Vagina (tissue), 2 donors: ENCODE measurements around the gene RAB19. TPM values are rescaled to one million over a fixed set of nuclear protein-coding genes. Genes with fewer than 3 reads are reported as not detected.

ENCODE experiments used
- DNase-seq, 2 donors: peaks; one replicate each; pipeline ENCODE4 v3.0.0-alpha.2; 2017; ENCODE audit errors: extremely low spot score in 2 of 2
- H3K27ac ChIP-seq: fragments of 200-600 bp; sonication (generic); one replicate; pipeline ENCODE4 v1.5.1; 2019
- H3K27me3 ChIP-seq: fragments of 200-600 bp; sonication (generic); one replicate; pipeline ENCODE4 v1.5.1; 2019
- H3K36me3 ChIP-seq, 2 donors: fragments of 200-600 bp; sonication (generic); one replicate each; pipeline ENCODE4 v1.5.1; 2017 to 2019
- H3K4me1 ChIP-seq: fragments of 200-600 bp; sonication (generic); one replicate; pipeline ENCODE4 v1.5.1; 2019
- H3K4me3 ChIP-seq, 2 donors: fragments of 200-600 bp; sonication (generic); 1 replicate in 1 of 2; 2 replicates in 1 of 2; pipeline ENCODE4 v1.5.1; 2016 to 2019
- H3K9me3 ChIP-seq: fragments of 200-600 bp; sonication (generic); one replicate; pipeline ENCODE4 v1.5.1; 2019
- POLR2A ChIP-seq, 2 donors: fragments of 450-650 bp; IDR thresholded peaks; one replicate each; pipeline ENCODE4 v1.6.1; 2017; ENCODE audit warnings: antibody characterized with exemption in 2 of 2, mild to moderate bottlenecking in 2 of 2, moderate library complexity in 2 of 2
- POLR2AphosphoS5 ChIP-seq, 2 donors: sonication (generic); formaldehyde crosslinking; IDR thresholded peaks; one replicate each; pipeline ENCODE4 v1.9.0; 2017; ENCODE audit warnings: antibody characterized with exemption in 2 of 2, mild to moderate bottlenecking in 2 of 2, low read depth in 1 of 2; ENCODE audit not compliant: insufficient read depth in 1 of 2
- intact Hi-C: fragments of 100-400 bp; cut with DNase I; formaldehyde crosslinking; loops from one replicate; pipeline ENCODE4 v1.15.1; 2023
- total RNA-seq: library from RNA; depleted of rRNA; stranded (reverse); fragments of >200 nt; gene quantifications from one replicate; pipeline ENCODE4 v1.2.3, GENCODE V29; 2016
- TF ChIP-seq, protein P1 (sequence below), 3 experiments: fragments of 450-650 bp in 2 of 3; fragments of 200-600 bp in 1 of 3; sonication (generic) in 1 of 3; IDR thresholded peaks; one replicate each; pipeline ENCODE4 v1.5.1; 2017 to 2019; ENCODE audit warnings: antibody characterized with exemption in 3 of 3, mild to moderate bottlenecking in 2 of 3, moderate library complexity in 2 of 3

Gene RAB19
- total RNA-seq, 1 donor from 2014 or later, result not detected

DNA sequence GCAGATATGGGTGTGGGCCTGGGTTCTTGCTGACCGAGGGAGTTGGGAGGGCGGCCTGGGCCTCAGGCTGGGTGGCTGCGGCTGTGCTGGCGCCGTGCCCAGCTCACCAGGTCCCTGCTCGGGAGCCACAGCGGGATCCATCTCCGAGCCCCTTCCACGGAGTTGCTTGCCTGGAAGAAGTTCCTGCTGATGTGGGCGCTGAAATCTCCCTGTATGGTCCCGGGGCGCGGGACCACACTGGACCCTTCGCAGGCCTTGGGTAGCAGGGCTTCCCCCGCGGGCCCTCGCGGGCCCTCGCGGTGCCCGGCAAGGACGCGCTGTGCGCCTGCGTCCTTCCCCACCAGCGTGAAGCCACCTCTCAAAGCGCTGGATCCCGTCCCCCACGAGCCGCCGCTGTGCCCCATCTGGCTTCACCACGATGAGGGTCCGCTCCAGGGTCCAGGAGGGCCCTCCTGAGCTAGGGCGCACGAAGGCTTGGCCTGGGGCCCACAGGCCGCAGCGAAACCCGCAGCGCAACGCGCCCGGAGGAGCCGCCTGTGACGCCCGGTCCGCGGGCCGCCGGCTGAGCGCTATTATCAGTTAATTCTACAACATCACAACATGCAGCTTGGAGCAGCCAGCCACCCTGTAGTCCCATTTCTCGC is 31.5 kb downstream of the RAB19 start:
- no peaks in the 10 kb centered on the region for H3K9me3 ChIP-seq
- no peak for TF ChIP-seq POLR2AphosphoS5 (IDR thresholded peaks at IDR 0.05; ENCODE audit: insufficient read depth in 1 of 2, low read depth in 1 of 2)
- no peak overlapping the region for H3K27ac ChIP-seq
- no peak overlapping the region for H3K4me3 ChIP-seq
- H3K27me3 ChIP-seq, result no peaks in the 10 kb centered on the region
- H3K36me3 ChIP-seq, result no peaks in the 10 kb centered on the region
- no peaks in the 10 kb centered on the region for H3K4me1 ChIP-seq
- intact Hi-C loops, result no loop called here
- DNase-seq, result no peak

DNA sequence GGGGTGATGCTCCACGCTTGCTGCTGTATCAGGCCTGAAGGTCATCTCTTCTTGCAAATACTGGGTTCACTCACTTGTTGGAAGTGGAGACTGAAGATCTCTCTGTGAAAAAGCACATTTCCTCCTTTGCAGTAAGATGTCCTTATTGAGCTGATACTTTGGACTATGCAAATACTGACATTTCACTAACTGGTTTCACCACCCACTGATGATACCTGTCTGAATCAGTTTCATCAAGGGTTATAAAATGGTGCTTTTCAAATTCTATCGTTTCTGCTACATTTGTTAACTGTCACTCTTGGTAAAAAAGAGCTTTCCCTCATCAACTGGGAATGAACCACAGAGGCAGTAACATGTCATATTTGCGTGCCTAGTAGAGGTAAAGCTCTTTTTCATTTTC is 35.5 kb downstream of the RAB19 start:
- DNase-seq, result no peak
- Histone ChIP-seq H3K27me3 (no peaks in the 10 kb centered on the region), H3K4me1 (no peaks in the 10 kb centered on the region), H3K4me3 (no peak overlapping the region), H3K36me3 (no peaks in the 10 kb centered on the region), H3K27ac (no peak overlapping the region), H3K9me3 (no peaks in the 10 kb centered on the region)
- TF ChIP-seq POLR2A (IDR thresholded peaks at IDR 0.05) (no peak), POLR2AphosphoS5 (IDR thresholded peaks at IDR 0.05; ENCODE audit: insufficient read depth in 1 of 2, low read depth in 1 of 2) (no peak)
- TF ChIP-seq, protein P1, sequence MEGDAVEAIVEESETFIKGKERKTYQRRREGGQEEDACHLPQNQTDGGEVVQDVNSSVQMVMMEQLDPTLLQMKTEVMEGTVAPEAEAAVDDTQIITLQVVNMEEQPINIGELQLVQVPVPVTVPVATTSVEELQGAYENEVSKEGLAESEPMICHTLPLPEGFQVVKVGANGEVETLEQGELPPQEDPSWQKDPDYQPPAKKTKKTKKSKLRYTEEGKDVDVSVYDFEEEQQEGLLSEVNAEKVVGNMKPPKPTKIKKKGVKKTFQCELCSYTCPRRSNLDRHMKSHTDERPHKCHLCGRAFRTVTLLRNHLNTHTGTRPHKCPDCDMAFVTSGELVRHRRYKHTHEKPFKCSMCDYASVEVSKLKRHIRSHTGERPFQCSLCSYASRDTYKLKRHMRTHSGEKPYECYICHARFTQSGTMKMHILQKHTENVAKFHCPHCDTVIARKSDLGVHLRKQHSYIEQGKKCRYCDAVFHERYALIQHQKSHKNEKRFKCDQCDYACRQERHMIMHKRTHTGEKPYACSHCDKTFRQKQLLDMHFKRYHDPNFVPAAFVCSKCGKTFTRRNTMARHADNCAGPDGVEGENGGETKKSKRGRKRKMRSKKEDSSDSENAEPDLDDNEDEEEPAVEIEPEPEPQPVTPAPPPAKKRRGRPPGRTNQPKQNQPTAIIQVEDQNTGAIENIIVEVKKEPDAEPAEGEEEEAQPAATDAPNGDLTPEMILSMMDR (IDR thresholded peaks at IDR 0.05), result no peak
- intact Hi-C loops, result no loop called here

DNA sequence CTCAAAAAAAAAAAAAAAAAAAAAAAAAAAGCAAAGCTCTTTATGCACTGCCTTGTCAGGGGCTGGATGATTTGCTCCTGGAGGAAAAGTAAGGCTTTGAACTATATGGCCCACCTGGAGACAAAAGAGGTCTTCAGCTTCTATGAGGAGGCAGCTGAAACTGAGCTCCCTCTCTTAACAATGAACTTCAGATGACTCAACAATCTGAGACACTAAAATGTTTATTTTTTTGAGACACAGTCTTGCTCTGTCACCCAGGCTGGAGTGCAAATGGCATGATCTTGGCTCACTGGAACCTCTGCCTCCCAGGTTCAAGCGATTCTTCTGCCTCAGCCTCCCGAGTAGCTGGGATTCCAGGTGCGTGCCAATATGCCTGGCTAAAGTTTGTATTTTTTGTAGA is 36.7 kb downstream of the RAB19 start:
- TF ChIP-seq, protein P1 (IDR thresholded peaks at IDR 0.05), result no peak
- no peak for TF ChIP-seq POLR2A (IDR thresholded peaks at IDR 0.05)
- TF ChIP-seq POLR2AphosphoS5 (IDR thresholded peaks at IDR 0.05; ENCODE audit: insufficient read depth in 1 of 2, low read depth in 1 of 2), result no peak
- Histone ChIP-seq H3K27me3 (no peaks in the 10 kb centered on the region), H3K9me3 (no peaks in the 10 kb centered on the region), H3K36me3 (no peaks in the 10 kb centered on the region), H3K27ac (no peak overlapping the region), H3K4me1 (no peaks in the 10 kb centered on the region), H3K4me3 (no peak overlapping the region)
- no peak for DNase-seq
- intact Hi-C loops, result no loop called here

DNA sequence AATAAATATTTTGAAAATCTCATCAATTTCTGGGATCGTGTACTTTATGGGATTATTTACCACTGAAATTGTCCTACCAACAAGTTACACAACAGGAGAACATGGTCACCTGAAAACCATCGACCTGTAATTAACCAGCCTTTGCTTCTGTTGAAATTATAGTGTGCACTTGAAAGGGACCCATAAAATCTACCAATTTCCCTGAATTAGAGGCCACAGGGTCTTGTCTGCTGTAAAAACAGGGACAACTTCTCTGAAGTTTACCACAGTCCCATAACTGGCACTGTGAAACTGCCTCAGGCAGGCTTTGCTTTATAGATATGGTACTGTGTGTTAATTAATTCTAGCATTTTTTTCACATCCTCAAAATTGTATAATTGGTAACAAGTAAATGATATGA is 37.7 kb downstream of the RAB19 start:
- no peak overlapping the region for H3K4me3 ChIP-seq
- H3K36me3 ChIP-seq, result no peaks in the 10 kb centered on the region
- no peaks in the 10 kb centered on the region for H3K4me1 ChIP-seq
- intact Hi-C loops, result no loop called here
- H3K9me3 ChIP-seq, result no peaks in the 10 kb centered on the region
- no peak for DNase-seq
- H3K27me3 ChIP-seq, result no peaks in the 10 kb centered on the region
- H3K27ac ChIP-seq, result no peak overlapping the region
- TF ChIP-seq POLR2A (IDR thresholded peaks at IDR 0.05) (no peak), POLR2AphosphoS5 (IDR thresholded peaks at IDR 0.05; ENCODE audit: insufficient read depth in 1 of 2, low read depth in 1 of 2) (no peak)
- TF ChIP-seq, protein P1 (IDR thresholded peaks at IDR 0.05), result no peak

DNA sequence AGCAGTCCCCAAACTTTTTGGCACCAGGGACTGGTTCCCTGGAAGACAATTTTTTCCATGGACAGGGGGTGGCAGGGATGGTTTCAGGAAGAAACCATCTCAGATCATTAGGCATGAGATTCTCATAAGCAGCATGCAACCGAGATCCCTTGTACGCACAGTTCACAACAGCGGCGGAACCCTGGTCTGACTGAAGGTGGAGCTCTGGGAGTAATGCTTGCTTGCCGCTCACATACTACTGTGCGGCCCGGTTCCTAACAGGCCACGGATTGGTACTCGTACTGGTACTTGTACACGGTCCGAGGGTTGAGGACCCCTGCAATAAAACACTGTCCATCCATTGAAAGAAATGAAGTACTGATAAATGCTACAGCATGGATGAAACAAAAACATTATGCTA is 42.6 kb downstream of the RAB19 start:
- TF ChIP-seq, protein P1 (IDR thresholded peaks at IDR 0.05), result no peak
- TF ChIP-seq POLR2AphosphoS5 (IDR thresholded peaks at IDR 0.05; ENCODE audit: insufficient read depth in 1 of 2, low read depth in 1 of 2), result no peak
- TF ChIP-seq POLR2A (IDR thresholded peaks at IDR 0.05), result no peak
- H3K27me3 ChIP-seq, result no peaks in the 10 kb centered on the region
- H3K36me3 ChIP-seq, result no peaks in the 10 kb centered on the region
- no peak overlapping the region for H3K4me3 ChIP-seq
- no peaks in the 10 kb centered on the region for H3K4me1 ChIP-seq
- no peak overlapping the region for H3K27ac ChIP-seq
- no peaks in the 10 kb centered on the region for H3K9me3 ChIP-seq
- intact Hi-C loops, result no loop called here
- DNase-seq, result no peak
